GM12874 (cell line): ENCODE measurements around the gene ASB4.

Experiments used
- TF ChIP-seq, protein P1 (sequence below): IDR thresholded peaks from 2 replicates; pipeline ENCODE4 v1.5.1; 2011; ENCODE audit warnings: low read depth, mild to moderate bottlenecking, control low read depth, low read length, moderate library complexity; ENCODE audit not compliant: insufficient read depth

ASB4 gene

DNA sequence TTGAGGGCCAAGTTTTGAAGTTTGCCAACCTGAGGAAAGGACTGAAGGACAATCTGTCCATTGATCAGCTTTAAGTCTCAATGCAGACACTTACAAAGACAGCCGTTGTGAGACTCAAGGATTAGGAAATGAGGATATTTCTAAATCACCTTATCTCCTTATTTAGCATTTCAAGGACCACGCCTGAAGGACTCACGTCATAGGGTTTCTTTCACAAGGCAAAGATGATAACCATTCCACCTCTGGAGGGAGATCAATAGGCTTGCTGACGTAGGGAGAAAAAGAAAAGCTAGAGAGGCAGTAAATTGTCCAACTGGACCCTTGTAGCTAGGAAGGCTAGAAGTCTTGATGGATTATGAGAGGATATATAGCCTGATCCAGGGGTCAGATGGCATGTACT, 3.3 kb upstream of the ASB4 start:
- TF ChIP-seq, protein P1, sequence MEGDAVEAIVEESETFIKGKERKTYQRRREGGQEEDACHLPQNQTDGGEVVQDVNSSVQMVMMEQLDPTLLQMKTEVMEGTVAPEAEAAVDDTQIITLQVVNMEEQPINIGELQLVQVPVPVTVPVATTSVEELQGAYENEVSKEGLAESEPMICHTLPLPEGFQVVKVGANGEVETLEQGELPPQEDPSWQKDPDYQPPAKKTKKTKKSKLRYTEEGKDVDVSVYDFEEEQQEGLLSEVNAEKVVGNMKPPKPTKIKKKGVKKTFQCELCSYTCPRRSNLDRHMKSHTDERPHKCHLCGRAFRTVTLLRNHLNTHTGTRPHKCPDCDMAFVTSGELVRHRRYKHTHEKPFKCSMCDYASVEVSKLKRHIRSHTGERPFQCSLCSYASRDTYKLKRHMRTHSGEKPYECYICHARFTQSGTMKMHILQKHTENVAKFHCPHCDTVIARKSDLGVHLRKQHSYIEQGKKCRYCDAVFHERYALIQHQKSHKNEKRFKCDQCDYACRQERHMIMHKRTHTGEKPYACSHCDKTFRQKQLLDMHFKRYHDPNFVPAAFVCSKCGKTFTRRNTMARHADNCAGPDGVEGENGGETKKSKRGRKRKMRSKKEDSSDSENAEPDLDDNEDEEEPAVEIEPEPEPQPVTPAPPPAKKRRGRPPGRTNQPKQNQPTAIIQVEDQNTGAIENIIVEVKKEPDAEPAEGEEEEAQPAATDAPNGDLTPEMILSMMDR: no peak

GRCh38 chr7:95490231-95490762, 4.6 kb downstream of the ASB4 start:
- TF ChIP-seq, protein P1: no peak

DNA sequence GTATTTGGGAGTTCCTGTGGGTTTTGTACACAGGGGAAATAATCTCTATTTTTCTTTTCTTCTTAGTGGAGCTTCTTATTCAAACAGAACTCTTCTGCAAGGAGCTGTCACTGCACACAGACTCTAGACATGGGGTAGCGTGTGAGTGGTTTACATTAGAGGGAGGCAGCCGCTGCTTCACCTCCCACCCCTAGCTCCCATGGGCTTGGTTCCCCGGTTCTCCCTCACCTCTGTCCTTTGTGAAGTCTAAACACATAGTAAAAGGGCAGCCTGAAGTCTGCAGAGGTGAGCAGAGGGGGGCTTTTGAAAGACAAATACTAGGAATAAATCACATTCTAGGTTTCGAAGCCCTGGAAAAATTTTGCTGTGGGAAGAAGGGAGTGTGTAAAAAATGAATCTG, 5.5 kb downstream of the ASB4 start:
- TF ChIP-seq, protein P1: no peak

DNA sequence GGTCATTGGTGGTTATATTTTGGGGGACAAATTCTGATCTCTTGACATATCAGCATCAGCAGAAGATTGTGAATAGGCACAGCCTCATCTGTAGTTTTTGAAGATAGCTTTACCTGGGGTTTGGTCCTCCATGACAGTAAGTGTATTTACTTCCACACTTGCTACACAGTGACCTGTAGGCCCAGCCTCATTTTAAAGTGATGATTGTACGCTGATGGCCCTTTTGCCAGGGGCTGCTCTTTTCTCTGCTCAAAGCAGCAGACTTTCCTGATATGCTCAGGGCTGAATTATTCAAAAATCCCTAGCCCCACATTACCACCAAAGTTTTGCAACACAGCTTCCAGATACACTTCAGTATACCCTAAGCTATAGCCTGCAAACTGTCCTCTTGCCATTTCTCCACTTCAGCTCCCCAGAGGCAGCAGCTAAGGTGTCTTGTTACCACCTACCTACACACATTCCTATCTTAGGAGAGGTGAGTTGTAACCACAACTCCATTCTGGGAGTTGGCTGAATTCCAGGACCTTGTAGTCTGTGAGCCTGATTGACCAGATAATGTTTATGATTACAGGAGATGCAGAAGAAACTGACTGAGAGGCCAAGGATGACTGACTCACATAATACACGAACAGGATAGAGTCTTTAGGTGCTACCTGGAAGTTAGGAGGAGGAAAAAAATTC, 6.0 kb downstream of the ASB4 start:
- TF ChIP-seq, protein P1: no peak

DNA sequence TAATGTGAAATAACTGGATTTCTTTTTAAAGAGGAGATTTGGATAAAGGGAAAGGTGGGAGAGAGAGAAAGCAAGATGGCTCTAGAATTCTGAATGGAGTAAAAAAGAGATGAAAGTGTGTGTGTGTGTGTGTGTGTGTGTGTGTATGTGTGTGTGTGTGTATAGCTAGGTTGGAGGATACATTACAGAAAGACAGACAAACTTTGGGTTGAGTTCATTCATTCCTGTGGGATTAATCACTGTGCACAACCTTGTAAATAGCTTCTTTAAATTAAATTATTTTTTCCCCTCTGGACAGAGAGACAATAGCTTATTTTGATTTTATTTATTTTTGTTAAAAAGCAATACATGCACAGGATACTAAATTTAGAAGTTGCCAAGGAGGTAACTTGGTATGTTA, 7.5 kb downstream of the ASB4 start:
- TF ChIP-seq, protein P1: no peak

GRCh38 chr7:95493844-95494243, 8.1 kb downstream of the ASB4 start:
- TF ChIP-seq, protein P1: no peak

DNA sequence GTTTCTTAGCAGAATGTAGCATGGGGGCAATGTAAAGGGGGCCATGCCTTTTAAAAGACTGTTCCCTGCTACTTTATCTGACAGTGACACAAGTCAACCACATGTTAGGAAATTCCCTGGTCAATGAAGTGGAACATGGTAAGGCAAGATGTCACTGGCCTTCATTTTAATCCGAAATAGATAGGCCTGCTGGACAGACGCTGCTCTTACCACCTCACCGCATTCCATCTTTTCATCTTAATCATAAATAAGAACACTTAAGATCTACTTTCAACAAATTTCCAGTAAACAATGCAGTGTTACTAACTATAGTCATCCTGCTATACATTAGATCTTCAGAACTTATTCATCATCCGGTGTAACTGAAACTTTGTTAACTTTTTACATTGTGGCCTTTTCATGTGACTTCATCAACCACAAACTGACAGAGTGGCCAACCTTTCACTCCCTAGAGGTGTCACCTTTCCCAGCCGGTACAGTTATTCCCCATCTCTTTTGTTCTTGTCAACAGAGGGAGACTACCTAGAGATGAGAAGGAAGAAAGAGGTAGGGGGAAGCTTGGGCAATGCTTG, 15.6 kb downstream of the ASB4 start:
- TF ChIP-seq, protein P1: no peak
